Ishikawa (cell line): Measurements from ENCODE around the gene KLHDC7B.

Experiments
- CEBPB ChIP-seq: IDR thresholded peaks from 2 replicates; pipeline ENCODE4 v1.6.1; 2012
- CREB1 ChIP-seq: IDR thresholded peaks from 2 replicates; pipeline ENCODE4 v1.6.1; 2012; ENCODE audit warnings: low read depth
- EGR1 ChIP-seq: IDR thresholded peaks from 2 replicates; pipeline ENCODE4 v1.6.1; 2012
- EP300 ChIP-seq: IDR thresholded peaks from 2 replicates; pipeline ENCODE4 v1.6.1; 2012; ENCODE audit warnings: borderline replicate concordance
- FOXM1 ChIP-seq: IDR thresholded peaks from 2 replicates; pipeline ENCODE4 v1.6.1; 2012; ENCODE audit warnings: low read depth, borderline replicate concordance
- NFIC ChIP-seq: IDR thresholded peaks from 2 replicates; pipeline ENCODE4 v1.6.1; 2012
- RAD21 ChIP-seq: IDR thresholded peaks from 2 replicates; pipeline ENCODE4 v1.6.1; 2012; ENCODE audit warnings: low read depth
- TAF1 ChIP-seq: IDR thresholded peaks from 2 replicates; pipeline ENCODE4 v1.6.1; 2012; ENCODE audit warnings: low read depth, mild to moderate bottlenecking
- TCF12 ChIP-seq: IDR thresholded peaks from 2 replicates; pipeline ENCODE4 v1.6.1; 2012; ENCODE audit warnings: low read depth
- TEAD4 ChIP-seq: IDR thresholded peaks from 2 replicates; pipeline ENCODE4 v1.6.1; 2012
- YY1 ChIP-seq: IDR thresholded peaks from 2 replicates; pipeline ENCODE4 v1.6.1; 2012; ENCODE audit warnings: low read depth
- ZBTB7A ChIP-seq: IDR thresholded peaks from 2 replicates; pipeline ENCODE4 v1.6.1; 2012; ENCODE audit warnings: low read depth
- TF ChIP-seq, protein P1 (sequence below): IDR thresholded peaks from 2 replicates; pipeline ENCODE4 v1.6.1; 2012
- TF ChIP-seq, protein P2 (sequence below): IDR thresholded peaks from 2 replicates; pipeline ENCODE4 v1.6.1; 2012; ENCODE audit warnings: low read depth, mild to moderate bottlenecking
- TF ChIP-seq, protein P3 (sequence below): IDR thresholded peaks from 2 replicates; pipeline ENCODE4 v1.6.1; 2012

The KLHDC7B gene

DNA sequence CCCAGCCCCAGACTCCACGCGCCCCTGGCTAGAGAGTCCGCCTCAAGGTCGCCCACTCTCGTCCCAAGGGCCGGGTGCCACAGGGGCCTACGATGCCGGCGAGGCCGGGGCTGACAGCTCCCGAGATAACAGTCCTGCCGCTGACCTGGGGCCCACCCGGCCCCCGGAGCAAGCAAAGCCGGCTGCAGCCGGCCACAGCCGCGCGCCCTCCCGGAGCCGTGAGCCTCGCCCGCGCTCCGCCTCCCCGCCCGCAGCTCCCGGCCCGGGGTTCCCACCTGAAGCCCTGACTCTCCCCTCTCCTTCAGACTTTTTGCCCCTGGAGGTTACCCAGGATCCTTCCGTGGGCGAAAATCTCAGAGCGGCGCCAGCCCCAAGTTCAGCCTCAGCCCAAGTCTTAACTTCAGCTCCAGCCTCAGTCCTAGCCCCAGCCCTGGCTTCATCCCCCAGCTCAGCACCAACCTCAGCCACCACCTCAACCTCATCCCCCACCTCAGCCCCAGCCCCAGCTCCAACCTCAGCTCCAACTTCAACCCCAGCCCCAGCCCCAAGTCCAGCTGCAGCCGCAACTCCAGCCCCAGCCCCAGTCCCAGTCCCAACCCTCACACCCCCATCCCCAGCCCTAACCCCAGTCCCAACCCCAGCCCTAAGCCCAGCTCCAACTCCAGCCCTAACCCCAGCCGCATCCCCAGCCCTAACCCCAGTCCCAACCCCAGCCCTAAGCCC, 1.7 kb downstream of the KLHDC7B start:
- TF ChIP-seq, protein P1, sequence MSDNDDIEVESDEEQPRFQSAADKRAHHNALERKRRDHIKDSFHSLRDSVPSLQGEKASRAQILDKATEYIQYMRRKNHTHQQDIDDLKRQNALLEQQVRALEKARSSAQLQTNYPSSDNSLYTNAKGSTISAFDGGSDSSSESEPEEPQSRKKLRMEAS, result no peak

DNA sequence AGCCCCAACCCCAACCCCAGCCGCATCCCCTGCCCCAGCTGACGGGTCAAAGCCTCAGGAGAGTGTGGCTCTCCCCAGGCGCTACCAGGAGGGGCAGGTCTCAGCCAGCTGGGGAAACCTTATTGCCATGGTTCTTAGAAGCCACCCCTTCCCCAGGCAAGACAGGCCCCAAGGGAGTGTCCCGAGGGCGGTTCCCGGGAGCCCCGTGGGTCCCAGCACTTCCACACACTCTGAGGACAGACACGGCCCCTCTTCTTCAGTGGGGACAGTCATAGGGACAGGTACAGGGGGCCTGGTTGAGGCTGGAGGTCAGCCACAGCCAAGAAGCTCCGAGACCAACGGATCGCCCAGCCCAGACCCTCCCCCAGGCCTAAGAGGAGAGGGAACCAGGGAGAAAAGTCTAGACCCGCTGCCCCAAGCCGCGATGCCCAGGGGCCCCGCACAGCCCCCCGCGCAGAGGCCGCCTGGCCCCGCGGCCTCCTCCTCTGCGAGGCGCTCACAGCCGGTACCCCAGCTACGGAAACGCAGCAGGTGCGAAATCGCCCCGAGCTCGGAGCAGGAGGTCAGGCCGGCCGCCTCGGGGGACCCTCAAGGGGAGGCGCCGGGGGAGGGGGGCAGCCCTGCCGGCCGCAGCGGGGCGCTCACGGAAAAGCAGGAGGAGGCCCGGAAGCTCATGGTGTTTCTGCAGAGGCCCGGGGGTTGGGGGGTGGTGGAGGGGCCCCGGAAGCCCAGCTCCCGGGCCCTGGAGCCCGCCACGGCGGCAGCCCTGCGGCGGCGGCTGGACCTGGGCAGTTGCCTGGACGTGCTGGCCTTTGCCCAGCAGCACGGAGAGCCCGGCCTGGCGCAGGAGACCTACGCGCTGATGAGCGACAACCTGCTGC, 2.6 kb downstream of the KLHDC7B start:
- TF ChIP-seq YY1 (no peak), TCF12 (no peak), EP300 (no peak), EGR1 (no peak), TAF1 (no peak), NFIC (no peak), ZBTB7A (no peak), CREB1 (no peak), FOXM1 (no peak)
- TF ChIP-seq, protein P2, sequence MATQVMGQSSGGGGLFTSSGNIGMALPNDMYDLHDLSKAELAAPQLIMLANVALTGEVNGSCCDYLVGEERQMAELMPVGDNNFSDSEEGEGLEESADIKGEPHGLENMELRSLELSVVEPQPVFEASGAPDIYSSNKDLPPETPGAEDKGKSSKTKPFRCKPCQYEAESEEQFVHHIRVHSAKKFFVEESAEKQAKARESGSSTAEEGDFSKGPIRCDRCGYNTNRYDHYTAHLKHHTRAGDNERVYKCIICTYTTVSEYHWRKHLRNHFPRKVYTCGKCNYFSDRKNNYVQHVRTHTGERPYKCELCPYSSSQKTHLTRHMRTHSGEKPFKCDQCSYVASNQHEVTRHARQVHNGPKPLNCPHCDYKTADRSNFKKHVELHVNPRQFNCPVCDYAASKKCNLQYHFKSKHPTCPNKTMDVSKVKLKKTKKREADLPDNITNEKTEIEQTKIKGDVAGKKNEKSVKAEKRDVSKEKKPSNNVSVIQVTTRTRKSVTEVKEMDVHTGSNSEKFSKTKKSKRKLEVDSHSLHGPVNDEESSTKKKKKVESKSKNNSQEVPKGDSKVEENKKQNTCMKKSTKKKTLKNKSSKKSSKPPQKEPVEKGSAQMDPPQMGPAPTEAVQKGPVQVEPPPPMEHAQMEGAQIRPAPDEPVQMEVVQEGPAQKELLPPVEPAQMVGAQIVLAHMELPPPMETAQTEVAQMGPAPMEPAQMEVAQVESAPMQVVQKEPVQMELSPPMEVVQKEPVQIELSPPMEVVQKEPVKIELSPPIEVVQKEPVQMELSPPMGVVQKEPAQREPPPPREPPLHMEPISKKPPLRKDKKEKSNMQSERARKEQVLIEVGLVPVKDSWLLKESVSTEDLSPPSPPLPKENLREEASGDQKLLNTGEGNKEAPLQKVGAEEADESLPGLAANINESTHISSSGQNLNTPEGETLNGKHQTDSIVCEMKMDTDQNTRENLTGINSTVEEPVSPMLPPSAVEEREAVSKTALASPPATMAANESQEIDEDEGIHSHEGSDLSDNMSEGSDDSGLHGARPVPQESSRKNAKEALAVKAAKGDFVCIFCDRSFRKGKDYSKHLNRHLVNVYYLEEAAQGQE, result no peak
- TF ChIP-seq, protein P3, sequence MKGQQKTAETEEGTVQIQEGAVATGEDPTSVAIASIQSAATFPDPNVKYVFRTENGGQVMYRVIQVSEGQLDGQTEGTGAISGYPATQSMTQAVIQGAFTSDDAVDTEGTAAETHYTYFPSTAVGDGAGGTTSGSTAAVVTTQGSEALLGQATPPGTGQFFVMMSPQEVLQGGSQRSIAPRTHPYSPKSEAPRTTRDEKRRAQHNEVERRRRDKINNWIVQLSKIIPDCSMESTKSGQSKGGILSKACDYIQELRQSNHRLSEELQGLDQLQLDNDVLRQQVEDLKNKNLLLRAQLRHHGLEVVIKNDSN, result no peak

DNA sequence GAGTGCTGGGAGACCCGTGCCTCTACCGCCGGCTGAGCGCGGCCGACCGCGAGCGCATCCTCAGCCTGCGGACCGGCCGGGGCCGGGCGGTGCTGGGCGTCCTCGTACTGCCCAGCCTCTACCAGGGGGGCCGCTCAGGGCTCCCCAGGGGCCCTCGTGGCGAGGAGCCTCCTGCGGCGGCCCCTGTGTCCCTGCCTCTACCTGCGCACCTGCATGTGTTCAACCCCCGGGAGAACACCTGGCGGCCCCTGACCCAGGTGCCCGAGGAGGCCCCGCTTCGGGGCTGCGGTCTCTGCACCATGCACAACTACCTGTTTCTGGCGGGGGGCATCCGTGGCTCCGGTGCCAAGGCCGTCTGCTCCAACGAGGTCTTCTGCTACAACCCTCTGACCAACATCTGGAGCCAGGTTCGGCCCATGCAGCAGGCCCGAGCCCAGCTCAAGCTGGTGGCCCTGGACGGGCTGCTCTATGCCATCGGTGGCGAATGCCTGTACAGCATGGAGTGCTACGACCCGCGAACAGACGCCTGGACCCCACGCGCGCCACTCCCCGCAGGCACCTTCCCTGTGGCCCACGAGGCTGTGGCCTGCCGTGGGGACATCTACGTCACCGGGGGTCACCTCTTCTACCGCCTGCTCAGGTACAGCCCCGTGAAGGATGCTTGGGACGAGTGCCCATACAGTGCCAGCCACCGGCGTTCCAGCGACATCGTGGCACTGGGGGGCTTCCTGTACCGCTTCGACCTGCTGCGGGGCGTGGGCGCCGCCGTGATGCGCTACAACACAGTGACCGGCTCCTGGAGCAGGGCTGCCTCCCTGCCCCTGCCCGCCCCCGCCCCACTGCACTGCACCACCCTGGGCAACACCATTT, 3.5 kb downstream of the KLHDC7B start:
- TF ChIP-seq YY1 (no peak), FOXM1 (no peak), EGR1 (no peak), CREB1 (no peak), RAD21 (no peak), TCF12 (no peak), ZBTB7A (no peak), TEAD4 (no peak), EP300 (no peak), CEBPB (no peak)
- TF ChIP-seq, protein P3, result no peak
- TF ChIP-seq, protein P1, result no peak

DNA sequence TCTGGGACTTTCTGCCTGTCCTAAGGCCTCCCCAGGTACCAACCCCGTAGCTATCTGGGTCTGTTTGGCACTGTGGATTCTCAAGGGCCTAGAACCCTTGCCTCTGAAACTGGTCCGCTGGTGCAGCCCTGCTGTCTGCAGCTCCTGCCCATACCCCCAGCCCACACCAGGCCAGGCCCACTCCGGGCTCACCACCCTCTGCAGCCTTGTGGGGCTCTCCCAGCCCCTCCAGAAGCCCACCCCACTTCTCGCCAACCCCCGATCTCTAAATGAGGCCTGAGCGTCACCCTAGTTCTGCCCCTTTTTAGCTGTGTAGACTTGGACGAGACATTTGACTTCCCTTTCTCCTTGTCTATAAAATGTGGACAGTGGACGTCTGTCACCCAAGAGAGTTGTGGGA, 4.7 kb downstream of the KLHDC7B start:
- TF ChIP-seq, protein P2, result no peak
- no peak for TF ChIP-seq ZBTB7A
- TF ChIP-seq, protein P1, result no peak
- TF ChIP-seq, protein P3, result no peak
- TF ChIP-seq RAD21, result no peak
